Fibroblast of peridontal ligament (primary cell): ENCODE data around the gene MED9.

ENCODE experiments used
- DNase-seq: peaks from one replicate; pipeline ENCODE4 v3.0.0-alpha.2; 2010; ENCODE audit errors: extremely low read depth

Gene MED9

DNA sequence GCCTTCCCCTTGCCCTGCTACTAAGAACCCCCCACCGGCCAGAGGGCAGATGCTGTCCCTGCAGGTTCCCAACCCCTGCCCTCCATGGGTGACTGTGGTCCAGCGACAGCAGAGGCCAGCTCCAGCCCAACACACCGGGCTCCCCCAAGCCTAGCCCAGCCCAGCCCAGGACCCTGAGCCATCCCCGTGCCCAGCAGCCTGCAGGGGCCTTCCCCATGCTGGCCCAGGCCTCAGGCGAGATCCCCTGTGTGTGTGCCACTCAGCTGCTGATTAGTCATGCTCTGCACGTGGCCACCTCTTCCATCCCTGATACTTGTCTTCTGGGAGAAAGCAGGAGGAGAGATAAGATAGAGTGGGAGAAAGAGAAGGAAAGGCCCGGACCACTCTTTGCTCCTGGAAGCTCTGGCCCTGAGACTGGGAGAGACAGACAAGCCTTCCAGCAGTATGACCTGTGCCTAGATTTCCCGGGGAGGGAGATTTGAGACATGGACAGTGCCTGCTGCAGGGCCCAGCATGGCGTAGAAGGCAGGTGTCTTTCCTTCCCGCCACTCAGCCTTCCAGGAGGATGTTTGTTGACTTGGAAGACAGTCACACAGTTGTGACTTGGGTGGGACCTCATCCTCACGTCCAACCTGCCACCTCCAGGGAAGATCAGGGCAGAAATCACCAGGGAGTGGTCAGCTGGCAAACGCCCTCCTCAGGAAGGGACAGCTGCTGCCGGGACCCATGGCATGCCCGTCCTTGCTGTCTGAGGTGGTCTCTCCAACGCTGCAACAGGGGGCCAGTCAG, 60.7 kb downstream of the MED9 start:
- no peak for DNase-seq

DNA sequence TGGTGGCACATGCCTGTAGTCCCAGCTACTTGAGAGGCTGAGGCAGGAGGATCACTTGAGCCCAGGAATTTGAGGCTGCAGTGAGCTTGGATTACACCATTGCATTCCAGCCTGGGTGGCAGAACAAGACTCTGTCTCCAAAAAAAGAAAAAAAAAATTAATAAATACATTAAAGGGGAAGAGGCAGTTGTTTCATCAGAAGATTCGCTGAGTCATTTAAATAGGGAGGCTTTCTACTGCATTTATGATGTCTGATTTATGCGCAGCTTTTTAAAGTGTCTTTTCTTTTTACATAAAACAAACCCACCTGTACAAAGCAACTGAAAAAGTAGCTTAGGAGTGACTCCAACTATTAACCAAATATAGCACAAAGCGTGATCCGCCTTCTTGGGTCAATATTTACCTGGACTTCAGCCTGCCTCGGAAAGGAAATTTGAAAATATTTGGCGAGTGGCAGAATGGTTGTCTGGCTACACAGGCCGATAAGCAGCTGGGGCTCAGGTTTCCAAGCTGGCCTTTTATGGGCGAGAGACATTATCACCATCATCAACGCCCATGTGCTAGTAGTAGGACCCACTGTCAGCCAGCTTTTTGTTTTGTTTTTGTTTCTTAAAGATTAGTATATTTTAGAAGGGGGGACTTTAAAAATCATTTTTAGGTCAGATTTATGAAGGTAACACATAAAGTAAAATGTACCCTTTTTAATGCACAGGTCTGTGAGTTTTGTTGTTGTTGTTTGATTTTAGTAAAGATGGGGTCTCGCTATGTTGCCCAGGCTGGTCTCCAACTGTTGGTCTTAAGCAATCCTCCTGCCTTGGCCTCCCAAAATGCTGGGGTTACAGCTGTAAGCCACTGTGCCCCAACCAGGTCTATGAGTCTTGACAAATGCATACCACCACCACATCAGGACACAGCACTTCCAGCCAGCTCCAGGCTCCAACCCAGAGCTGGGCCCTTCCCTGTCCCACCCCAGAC, 61.9 kb downstream of the MED9 start:
- no peak for DNase-seq

DNA sequence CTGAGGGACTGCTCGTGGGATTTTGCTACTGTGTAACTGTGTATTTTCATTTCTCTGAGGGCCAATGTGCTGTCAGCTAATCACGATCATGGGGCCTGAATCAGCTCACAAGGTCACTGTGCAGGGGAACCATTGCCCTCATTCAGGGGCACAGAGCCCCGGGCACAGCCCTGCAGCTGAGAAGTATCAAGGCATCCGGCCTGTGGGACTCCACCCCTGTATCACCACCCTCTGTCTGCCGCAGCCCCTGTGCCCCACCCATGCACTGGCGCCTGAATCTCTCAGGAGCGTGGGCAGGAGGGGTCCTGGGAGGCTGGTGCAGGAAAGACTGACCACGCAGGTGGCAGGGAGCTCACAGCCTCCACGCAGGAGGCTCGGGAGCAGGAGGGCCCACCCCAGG, 62.8 kb downstream of the MED9 start:
- no peak for DNase-seq

DNA sequence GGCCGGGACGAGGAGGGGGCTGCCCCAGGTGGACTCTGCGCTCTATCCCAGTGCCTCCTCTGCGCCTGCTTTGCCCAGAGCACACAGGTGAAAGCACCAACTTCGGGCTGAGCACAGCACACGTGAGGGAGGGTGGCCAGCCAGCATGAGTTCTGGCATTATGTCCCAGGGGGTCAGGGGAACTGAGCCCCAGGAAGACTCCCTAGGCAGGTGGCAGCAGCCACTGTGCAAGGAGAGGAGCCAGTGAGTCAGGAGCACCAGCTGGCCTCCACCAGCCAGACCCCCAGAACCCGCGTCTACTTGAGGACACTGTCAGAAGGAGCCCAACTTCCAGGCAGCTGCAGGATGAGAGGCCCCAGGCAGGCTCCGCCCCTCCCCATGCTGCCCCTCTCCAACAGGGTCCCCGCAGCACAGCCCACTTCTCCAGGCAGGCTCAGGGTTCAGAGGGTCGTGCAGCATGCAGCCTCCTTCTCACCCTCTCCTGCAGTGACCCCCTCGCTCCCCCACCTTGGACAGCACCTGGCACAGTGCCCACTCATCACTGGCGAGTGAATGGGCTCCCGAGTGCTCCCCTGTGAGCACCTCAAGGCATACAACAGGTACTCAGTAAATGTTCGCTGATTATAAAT, 63.6 kb downstream of the MED9 start:
- no peak for DNase-seq

DNA sequence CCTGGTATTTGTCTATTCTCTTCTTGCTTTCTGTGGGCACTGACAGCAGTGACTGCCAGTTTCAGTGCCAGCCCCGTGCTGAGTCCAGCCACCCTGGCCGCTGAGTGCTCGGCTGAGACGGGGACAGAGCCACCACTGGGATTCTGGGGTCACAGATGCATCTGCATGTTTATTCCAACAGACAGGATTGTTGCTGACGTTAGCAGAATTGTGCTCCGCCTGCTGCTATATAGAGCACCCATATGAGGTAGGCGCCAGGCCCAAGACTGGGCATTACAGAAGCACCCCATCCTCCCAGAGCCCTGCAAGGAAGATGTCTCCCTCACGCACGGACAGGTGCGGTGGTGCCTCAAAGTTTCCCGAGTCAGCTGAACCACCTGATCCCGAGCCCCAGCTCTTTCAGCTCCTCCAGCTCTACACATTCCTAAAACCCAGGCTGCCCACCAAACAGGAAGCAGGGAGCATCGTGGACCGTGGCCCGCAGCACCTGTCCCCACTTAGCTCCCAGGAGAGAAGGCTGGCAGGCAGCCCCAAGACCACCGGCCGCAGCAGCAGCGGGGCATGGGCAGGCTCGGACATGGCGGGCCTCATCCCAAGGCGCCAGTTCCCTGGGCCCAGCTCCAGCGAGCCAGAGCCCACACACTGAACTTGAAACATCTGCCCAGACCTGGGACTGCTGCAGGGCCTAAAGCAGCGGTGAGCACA, 64.3 kb downstream of the MED9 start:
- DNase-seq: no peak

DNA sequence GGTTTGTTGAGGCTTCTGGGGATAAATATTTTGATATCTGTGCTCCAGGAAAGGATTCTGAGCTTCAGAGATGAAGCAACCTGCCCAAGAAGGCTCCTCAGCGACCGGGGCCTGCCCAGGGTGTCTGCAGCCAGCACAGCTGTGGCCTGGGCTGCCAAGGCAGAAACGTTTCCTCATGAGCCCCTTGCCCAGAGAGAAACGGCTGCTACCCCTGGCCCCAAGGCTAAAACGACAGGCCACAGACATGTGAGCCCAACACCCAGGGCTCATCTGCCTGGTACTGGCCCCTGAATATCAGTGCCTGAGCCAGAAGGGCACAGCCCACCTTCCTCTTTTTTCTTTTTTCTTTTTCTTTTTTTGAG, 64.8 kb downstream of the MED9 start:
- no peak for DNase-seq
